Tibial artery (tissue), 4 donors: ENCODE measurements around the gene MAT2A.
A peak's percentile ranks its signal among the peaks of the same experiment; 100 is the strongest.

ENCODE experiments used
- DNase-seq, 2 donors: peaks; one replicate each; pipeline ENCODE4 v3.0.0-alpha.2; 2019
- H3K27ac ChIP-seq, 2 donors: fragments of 200-600 bp; sonication (generic) in 1 of 2; 1 replicate in 1 of 2; 2 replicates in 1 of 2; pipeline ENCODE4 v1.5.1; 2018 to 2019; ENCODE audit warnings: mild to moderate bottlenecking in 1 of 2
- H3K27me3 ChIP-seq, 2 donors: fragments of 200-600 bp; sonication (generic) in 1 of 2; one replicate each; pipeline versions ENCODE4 v1.5.1 to v1.6.0; 2016 to 2019
- H3K36me3 ChIP-seq, 3 donors: fragments of 200-600 bp; sonication (generic) in 2 of 3; one replicate each; pipeline ENCODE4 v1.5.1; 2016 to 2019; ENCODE audit warnings: mild to moderate bottlenecking in 2 of 3
- H3K4me1 ChIP-seq, 4 donors: fragments of 200-600 bp; sonication (generic) in 2 of 4; 1 replicate in 3 of 4; 2 replicates in 1 of 4; pipeline ENCODE4 v1.5.1; 2016 to 2019
- H3K4me3 ChIP-seq, 2 donors: fragments of 200-600 bp; sonication (generic) in 1 of 2; 1 replicate in 1 of 2; 2 replicates in 1 of 2; pipeline ENCODE4 v1.5.1; 2018 to 2019; ENCODE audit warnings: mild to moderate bottlenecking in 2 of 2
- H3K9me3 ChIP-seq, 3 donors: fragments of 200-600 bp; sonication (generic) in 1 of 3; one replicate each; pipeline ENCODE4 v1.5.1; 2016 to 2019
- CTCF ChIP-seq, 2 experiments: fragments of 200-600 bp in 1 of 2; fragments of 450-650 bp in 1 of 2; IDR thresholded peaks; one replicate each; pipeline ENCODE4 v1.5.1; 2017 to 2019; ENCODE audit warnings: antibody characterized with exemption in 2 of 2, mild to moderate bottlenecking in 1 of 2, moderate library complexity in 1 of 2
- intact Hi-C: fragments of 100-400 bp; cut with DNase I; formaldehyde crosslinking; loops from one replicate; pipeline ENCODE4 v1.15.0; 2023; ENCODE audit warnings: low total_unique reads

The MAT2A gene

DNA sequence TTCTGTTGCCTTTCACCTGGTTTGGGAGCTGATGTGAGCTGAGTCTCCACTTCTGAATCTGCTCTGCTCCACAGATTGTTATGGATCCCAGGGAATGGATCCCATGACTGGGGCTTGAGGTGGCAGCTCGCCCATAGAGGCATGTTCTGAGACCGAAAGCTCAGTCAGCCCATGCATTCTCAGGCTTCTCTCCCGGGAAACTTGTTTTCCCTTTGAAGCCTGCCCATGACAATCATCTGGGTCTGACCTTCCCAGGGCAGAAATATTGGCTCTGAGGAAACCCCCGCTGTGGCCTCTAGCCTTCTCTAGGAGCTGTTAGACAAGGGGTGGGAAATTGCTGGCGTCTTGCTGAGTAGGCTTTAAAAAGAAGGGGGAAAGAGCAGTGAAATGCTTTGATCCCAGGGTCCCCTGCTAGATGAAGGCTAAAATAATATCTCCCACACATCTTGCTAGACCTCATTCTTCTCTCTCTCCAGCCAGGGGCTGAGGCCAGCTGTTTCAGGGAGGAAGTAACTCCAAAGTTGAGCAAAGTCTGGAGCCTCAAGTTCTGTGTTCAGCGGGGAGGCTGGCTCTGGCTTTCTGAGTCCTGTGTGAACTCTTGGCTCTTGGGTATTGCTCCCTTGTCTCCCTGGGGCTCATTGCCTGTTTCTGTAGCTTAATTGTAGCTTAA is 40.4 kb downstream of the MAT2A start:
- Histone ChIP-seq H3K27ac (peak overlapping the region; percentile 50 to 55), H3K36me3 (peaks cover 0 to 7% (median 0%) of the 10 kb centered on the region in 3 donors), H3K27me3 (no peaks in the 10 kb centered on the region), H3K4me3 (no peak overlapping the region), H3K4me1 (peaks cover 0 to 26% (median 10%) of the 10 kb centered on the region in 4 donors), H3K9me3 (no peaks in the 10 kb centered on the region)
- intact Hi-C loops: no loop called here
- peak in 1 of 2 donors; percentile 68 for DNase-seq
- no peak for TF ChIP-seq CTCF (IDR thresholded peaks at IDR 0.05)

- Histone ChIP-seq H3K27ac (peak overlapping the region in 1 of 2 donors; percentile 50), H3K9me3 (no peaks in the 10 kb centered on the region), H3K27me3 (no peaks in the 10 kb centered on the region), H3K36me3 (peaks cover 0 to 7% (median 0%) of the 10 kb centered on the region in 3 donors), H3K4me3 (no peak overlapping the region), H3K4me1 (peaks cover 0 to 34% (median 17%) of the 10 kb centered on the region in 4 donors)
- no peak for DNase-seq
- intact Hi-C loops: no loop called here
- no peak for TF ChIP-seq CTCF (IDR thresholded peaks at IDR 0.05)
These were observed 41.2 kb downstream of the MAT2A start for GRCh38 chr2:85580206-85580605.

DNA sequence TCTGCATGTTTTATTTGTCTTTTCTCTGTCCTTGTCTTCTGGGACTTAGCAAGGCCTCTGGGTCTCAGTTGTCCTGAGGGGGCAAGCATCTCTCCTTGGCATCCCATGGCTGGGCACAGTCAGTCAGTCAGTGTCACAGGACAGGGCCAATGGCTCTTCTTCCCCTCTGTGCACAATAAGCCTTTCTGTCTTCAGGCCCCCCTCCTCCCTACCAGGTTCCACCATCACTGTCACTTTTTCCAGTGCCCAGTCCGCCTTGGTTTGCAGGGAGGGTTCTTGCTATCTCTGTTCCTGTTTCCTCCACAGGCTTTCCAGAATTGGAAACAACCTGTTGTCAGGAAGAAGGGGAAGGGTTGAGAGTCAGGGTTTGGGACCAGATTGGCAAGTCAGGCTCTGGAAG is 43.5 kb downstream of the MAT2A start:
- Histone ChIP-seq H3K36me3 (peaks cover 0 to 7% (median 0%) of the 10 kb centered on the region in 3 donors), H3K27me3 (no peaks in the 10 kb centered on the region), H3K4me1 (peaks cover 0 to 51% (median 21%) of the 10 kb centered on the region in 4 donors), H3K9me3 (no peaks in the 10 kb centered on the region), H3K4me3 (no peak overlapping the region), H3K27ac (no peak overlapping the region)
- no peak for TF ChIP-seq CTCF (IDR thresholded peaks at IDR 0.05)
- intact Hi-C loops: no loop called here
- no peak for DNase-seq

DNA sequence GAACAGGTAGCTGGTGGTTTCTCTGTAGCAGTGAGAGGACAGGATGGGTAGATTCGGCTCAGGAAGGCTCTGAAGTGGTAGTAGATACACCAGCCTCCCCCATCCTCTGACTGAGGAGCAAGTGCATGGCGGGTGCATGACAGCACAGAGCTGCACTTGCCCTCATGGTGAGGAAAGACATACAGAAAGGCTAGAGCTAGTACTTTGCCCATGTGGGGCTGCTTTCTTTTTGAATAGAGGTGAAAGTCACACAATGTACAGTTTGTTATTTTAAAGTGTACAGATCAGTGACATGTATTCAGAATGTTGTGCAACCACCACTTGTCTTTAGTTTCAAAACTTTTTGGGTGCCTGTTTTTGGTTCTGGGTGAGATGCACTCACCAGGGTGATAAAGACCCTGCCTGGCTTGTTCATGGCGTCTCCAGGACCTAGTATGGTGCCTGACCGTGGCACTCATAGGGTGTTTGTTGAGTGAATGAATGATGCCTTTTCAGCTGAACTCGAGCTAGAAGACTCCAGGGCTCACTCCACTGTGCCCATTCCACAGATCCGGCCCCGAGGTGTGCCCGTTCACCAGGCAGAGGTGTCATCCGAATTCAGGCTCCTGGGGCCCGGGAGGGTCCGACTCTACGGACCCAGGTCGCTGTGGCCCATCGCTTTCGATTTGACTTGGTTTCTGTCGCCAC is 44.8 kb downstream of the MAT2A start:
- no peak for DNase-seq
- Histone ChIP-seq H3K9me3 (no peaks in the 10 kb centered on the region), H3K4me3 (peak overlapping the region; percentile 64 to 83), H3K27ac (peak overlapping the region; percentile 82 to 84), H3K27me3 (no peaks in the 10 kb centered on the region), H3K4me1 (peaks cover 0 to 57% (median 23%) of the 10 kb centered on the region in 4 donors), H3K36me3 (peaks cover 0 to 7% (median 0%) of the 10 kb centered on the region in 3 donors)
- TF ChIP-seq CTCF (IDR thresholded peaks at IDR 0.05): no peak
- intact Hi-C loops: no loop called here

- peak within 1 kb of the TSS; percentile 82 to 84 for H3K27ac ChIP-seq
- intact Hi-C loops: no loop called here
- TF ChIP-seq CTCF (IDR thresholded peaks at IDR 0.05): no peak
- H3K27me3 ChIP-seq: no peaks in the 10 kb centered on the region
- DNase-seq: no peak
- H3K36me3 ChIP-seq: peaks cover 0 to 7% (median 0%) of the 10 kb centered on the region in 3 donors
- peak within 1 kb of the TSS; percentile 64 to 83 for H3K4me3 ChIP-seq
- no peaks in the 10 kb centered on the region for H3K9me3 ChIP-seq
- H3K4me1 ChIP-seq: peaks cover 0 to 57% (median 26%) of the 10 kb centered on the region in 4 donors
These were observed 45.4 kb downstream of the MAT2A start, which contains the start of gene VAMP5 for GRCh38 chr2:85584354-85584856. TSS of gene VAMP5 (plus strand) at chr2:85584431. CDS start at chr2:85584491, 60 bp downstream.
